Esophagus muscularis mucosa (tissue), 3 donors: ENCODE data around the gene NRSN1.

ENCODE experiments used
- POLR2A ChIP-seq: fragments of 450-650 bp; IDR thresholded peaks from one replicate; pipeline ENCODE4 v1.6.1; 2017; ENCODE audit warnings: antibody characterized with exemption, moderate library complexity, mild to moderate bottlenecking, low read depth
- POLR2AphosphoS5 ChIP-seq, 2 donors: sonication (generic); formaldehyde crosslinking; IDR thresholded peaks; one replicate each; pipeline ENCODE4 v1.6.1; 2017; ENCODE audit warnings: antibody characterized with exemption in 2 of 2
- TF ChIP-seq, protein P1 (sequence below), 3 experiments: fragments of 200-600 bp in 2 of 3; fragments of 450-650 bp in 1 of 3; sonication (generic) in 2 of 3; IDR thresholded peaks; one replicate each; pipeline ENCODE4 v1.5.1; 2017 to 2019; ENCODE audit warnings: antibody characterized with exemption in 3 of 3, mild to moderate bottlenecking in 2 of 3, moderate library complexity in 1 of 3

DNA sequence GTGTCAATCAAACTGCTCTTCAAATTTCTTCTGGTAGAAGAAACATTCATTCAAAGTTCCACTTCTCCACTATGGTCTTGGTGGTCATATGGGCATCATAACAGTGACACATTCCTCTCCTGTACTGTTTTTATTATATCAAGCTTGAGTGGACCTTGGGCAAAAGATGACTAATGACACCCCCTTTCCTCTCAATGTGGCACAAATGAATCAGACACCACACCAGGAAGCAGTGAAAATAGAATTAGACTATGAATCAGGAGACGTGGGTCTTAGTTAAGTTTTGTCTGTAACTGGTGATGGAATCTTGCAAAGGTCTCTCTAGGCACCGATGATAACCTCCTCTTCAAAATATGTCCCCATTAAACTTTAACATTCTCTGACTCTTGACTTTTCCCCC lies 9.0 kb upstream of the NRSN1 start:
- TF ChIP-seq, protein P1, sequence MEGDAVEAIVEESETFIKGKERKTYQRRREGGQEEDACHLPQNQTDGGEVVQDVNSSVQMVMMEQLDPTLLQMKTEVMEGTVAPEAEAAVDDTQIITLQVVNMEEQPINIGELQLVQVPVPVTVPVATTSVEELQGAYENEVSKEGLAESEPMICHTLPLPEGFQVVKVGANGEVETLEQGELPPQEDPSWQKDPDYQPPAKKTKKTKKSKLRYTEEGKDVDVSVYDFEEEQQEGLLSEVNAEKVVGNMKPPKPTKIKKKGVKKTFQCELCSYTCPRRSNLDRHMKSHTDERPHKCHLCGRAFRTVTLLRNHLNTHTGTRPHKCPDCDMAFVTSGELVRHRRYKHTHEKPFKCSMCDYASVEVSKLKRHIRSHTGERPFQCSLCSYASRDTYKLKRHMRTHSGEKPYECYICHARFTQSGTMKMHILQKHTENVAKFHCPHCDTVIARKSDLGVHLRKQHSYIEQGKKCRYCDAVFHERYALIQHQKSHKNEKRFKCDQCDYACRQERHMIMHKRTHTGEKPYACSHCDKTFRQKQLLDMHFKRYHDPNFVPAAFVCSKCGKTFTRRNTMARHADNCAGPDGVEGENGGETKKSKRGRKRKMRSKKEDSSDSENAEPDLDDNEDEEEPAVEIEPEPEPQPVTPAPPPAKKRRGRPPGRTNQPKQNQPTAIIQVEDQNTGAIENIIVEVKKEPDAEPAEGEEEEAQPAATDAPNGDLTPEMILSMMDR (IDR thresholded peaks at IDR 0.05) = no peak
- no peak for TF ChIP-seq POLR2A
- no peak for TF ChIP-seq POLR2AphosphoS5 (IDR thresholded peaks at IDR 0.05)
